GM04503 (cell line): ENCODE results near the gene MGAT5.
"Not testable (repeated sequence)": the region's sequence is repeated elsewhere in the genome, so short reads cannot be mapped to it uniquely, and the experiment has no call there.

Source experiments
- DNase-seq: peaks from one replicate; pipeline ENCODE4 v3.0.0-alpha.2; 2012; ENCODE audit warnings: low read depth

MGAT5 gene

DNA sequence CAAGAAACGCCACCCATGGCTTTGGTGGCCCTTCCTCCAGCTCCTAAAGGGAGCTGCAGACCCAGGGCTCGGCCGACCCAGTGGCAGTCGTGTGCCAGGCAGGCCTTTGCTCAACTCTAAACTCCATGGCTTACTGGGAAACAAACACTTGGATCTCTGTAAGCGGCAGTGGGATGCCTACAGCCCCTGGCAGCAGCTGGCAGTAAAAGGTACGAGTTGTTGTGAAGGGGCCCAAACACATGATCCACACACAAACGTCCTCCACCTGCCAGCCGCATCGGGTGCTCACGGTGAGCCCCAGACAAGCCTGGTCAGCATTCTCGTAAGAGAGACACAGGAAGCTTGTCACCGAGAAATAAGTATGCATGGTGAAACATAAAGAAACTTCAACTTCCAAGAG, 214.9 kb downstream of the MGAT5 start:
- no peak for DNase-seq

- no peak for DNase-seq
Observed at GRCh38 chr2:134469516-134470115, 215.7 kb downstream of the MGAT5 start.

GRCh38 chr2:134470561-134471168, 216.8 kb downstream of the MGAT5 start:
- no peak for DNase-seq

DNA sequence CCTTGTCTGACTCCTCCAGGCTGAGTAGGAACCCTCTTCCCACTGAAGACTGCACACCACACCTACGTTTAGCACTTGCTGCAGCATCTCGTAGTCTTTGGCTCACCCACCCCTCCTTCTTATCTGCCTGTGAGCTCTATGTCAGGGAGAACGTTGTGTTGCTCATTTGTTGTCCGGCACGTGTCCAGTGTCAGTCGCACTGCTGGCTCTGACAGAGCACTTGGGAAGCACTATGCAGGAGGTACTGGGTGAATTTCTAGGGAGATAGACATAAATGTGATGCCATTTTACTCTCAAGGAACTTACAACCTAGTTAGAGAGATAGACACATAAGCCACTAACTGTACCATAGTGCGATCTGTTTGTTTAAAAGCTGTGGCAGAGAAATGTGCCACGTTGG, 223.1 kb downstream of the MGAT5 start:
- DNase-seq = not testable (repeated sequence)

DNA sequence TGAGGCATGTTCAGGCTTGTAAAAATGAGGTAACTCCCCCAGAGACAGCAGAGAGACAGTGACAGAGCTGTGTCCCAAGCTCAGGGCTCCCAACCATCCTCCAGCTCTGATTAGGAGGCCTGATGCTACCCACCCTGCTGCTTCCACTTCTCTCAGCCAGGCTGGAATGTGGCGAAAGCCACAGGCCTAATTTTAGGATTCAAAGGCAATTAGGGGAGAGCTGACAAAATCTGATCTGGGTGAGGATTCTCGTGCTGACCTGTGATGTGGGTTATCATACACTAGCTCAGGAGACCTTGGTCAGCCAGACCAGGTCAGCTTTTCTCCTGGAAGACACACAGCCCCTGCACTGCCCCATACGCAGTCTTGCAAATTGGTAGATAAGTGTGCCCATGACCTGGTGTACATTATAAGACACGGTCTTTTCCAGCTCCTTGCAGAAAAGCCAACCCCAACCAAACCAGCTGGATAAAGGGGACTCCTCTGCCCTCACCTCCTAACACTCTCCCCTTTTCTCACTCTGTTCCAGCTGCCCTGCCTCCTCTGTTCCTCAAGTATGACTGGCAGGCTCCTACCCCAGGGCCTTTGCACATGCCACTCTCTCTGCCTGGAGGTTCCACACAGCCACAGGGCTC, 225.9 kb downstream of the MGAT5 start:
- no peak for DNase-seq

DNA sequence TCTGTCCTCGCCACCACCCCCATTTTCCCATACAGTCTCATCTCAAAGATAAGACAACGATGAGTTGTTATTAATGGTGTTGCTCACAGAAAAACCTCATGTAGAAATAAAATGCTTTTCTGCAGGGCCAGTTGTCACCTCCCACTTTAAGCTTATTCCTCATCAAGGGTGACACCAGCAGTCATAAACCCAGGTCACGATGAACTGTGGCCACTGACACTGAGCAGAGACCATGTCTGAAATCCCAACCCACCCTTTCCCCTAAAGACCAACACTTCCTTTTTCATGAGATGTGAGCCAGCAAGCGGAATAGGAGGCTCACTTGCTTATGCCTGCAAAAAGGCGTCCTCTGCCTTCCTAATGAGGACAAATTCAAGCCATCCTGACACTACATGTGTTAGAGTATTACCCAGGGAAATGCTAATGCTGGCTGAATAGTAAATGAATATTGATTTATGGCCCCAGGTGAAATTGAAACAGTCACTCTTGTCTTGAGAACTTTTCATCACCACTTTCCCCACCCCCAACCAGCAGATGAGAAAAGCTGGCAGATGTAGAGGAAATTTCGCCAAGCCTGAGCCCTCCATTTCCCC, 228.4 kb downstream of the MGAT5 start:
- no peak for DNase-seq

GRCh38 chr2:134482766-134483340, 229.0 kb downstream of the MGAT5 start:
- no peak for DNase-seq

DNA sequence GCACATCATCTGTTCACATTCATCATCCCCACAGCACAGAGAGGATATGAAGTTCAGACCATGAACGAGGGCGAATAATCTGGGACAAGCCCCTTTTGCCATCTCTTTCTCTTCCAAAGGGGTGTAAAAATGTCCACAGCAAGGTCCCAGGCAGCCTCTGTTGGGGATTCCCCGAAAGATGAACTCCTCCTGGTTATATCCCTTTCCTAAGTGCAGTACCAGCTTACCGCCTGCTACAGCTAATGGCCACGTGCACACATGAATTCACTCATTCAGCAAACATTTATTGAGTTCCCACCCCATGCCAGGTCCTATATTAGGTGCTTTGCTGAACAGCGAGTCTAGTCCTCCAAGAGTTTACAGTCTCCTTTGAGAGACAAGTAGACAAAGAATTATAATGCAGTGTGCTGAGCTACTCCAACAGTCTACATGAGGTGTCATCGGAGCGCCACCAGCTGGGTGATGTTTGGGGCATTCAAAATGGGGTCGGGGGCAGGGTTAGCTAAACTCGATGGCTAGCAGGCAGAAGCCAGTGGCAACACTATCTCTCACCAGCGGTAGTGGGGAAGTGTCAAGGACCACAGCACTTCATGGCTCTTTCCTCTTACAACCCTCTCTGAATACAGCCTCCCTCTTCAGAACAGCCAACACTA, 236.0 kb downstream of the MGAT5 start:
- no peak for DNase-seq

- DNase-seq = no peak
Observed at GRCh38 chr2:134490559-134490958, 236.7 kb downstream of the MGAT5 start.

DNA sequence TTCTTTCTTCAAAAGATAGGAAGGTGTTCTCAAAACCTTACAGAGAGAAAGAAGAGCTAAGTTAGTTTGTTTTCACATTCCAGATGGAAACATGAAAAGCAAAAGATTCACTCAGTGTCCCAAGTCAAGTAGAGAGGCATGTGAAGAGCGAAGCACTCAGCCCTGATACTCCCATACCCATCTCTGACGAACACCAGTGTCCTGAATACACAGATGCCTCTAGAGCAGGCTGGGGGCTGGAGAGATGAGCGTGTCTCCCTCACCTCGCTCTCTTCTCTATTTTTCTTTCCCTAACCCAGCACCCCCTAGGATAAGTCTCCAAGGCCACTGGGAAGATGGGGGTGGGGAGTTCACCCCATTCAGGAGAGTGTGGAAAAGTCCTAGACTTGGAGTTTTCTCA, 237.2 kb downstream of the MGAT5 start:
- DNase-seq = no peak

DNA sequence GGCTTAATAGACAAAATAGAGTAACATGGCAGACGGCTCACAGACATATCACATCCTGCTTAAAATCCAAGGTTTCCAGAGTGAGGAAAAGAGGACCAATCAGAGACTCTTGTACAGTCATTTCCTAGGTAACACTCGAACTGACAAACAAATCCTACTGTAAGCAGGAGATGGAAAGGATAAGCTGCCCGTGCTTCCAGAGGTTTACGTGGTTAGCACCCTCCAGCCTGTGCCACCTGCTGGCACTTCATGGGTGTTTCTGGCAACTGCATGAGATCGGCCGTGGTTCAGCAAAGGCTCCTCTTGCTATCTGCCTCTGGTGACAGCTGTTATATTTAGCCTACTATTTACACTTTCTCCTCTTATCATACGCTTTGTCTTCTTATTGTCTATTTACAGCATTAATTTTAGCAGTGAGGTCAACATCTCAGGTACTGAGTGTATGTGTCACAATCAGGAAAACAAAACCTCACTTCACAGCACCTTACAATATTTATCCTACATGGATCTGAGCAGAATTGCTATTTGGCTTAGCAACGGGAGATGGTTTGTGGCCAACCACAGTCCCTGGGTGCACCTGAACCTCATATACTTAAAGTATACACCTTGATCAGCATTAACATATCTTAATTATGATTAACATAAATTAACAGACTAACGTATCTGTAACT, 238.0 kb downstream of the MGAT5 start:
- no peak for DNase-seq

- no peak for DNase-seq
Observed at GRCh38 chr2:134493797-134494196, 239.9 kb downstream of the MGAT5 start.

DNA sequence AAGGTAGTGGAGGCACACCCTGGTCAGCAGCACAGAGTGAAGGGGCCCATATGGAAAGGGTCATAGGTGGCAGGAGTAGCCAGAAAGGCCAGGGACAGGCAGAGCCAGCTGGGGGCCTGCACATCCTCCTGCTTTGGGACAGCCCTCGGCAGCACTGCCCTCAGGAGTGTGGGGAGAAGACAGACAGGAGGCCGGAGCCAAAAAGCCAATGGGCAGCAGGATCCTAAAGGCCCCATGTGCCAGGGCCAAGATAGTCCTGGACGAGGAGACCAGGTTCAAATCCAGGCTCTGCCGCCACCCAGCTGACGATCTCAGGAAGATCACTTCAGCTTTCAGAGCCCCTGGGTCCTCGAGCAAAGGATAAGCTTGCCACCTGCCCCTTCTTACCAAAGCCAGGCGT, 244.8 kb downstream of the MGAT5 start:
- DNase-seq = no peak

GRCh38 chr2:134499307-134499926, 245.5 kb downstream of the MGAT5 start:
- no peak for DNase-seq

- no peak for DNase-seq
Observed at GRCh38 chr2:134500211-134500935, 246.5 kb downstream of the MGAT5 start.

DNA sequence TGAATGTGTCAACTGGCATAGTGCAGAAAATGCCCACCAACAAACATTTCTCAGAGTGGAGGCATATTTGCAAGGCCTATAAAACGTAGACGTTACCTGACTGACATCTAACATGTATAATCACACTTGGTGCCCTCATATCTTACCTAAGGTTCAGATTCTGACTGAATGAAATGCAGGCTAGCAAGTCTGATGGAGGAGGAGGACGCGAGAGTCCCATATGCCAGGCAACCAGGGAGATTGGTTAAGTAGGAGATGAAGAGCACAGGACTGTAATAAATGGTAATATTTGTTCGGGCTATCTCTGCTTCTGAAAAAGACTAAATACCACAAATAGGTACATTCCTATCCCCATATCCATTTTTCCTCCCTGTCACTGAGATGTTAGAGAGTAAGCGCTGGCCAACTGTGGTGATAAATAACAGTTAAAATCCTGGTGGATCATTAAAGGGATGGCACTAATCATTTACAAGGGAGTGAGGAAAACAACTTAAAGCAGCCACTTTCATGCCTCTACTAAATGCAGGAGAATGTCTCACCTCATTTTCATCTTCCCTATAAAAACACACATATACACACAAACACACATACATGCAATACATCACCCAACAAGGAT, 247.7 kb downstream of the MGAT5 start:
- DNase-seq = no peak

- no peak for DNase-seq
Observed at GRCh38 chr2:134502104-134502503, 248.2 kb downstream of the MGAT5 start.
